NCI-H2081 (cell line): ENCODE measurements around the gene GP2.

Experiments
- DNase-seq, 2 experiments: peaks; one replicate each; lab custom pipeline; 2025; lab: John Stamatoyannopoulos, UW

Gene GP2

GRCh38 chr16:20327444-20328041, at the start of gene GP2:
TSS of gene GP2 (minus strand) at chr16:20327513. CDS start at chr16:20326431, 1,082 bp downstream.
- DNase-seq = no peak

- DNase-seq = no peak
Measured at GRCh38 chr16:20372701-20373100, 45.4 kb upstream of the GP2 start.

GRCh38 chr16:20369452-20370054, 42.2 kb upstream of the GP2 start:
- DNase-seq = no peak

- no peak for DNase-seq
Measured at GRCh38 chr16:20364051-20364450, 36.7 kb upstream of the GP2 start.

- DNase-seq = no peak
Measured at GRCh38 chr16:20363191-20363590, 35.9 kb upstream of the GP2 start.

- no peak for DNase-seq
Measured at GRCh38 chr16:20359997-20360396, 32.7 kb upstream of the GP2 start.

GRCh38 chr16:20355114-20355782, 27.9 kb upstream of the GP2 start:
- no peak for DNase-seq

GRCh38 chr16:20353379-20353778, 26.1 kb upstream of the GP2 start:
- DNase-seq = no peak

- DNase-seq = no peak
Measured at GRCh38 chr16:20352615-20353014, 25.3 kb upstream of the GP2 start, which contains the start of gene UMOD. TSS of gene UMOD (minus strand) at chr16:20352715. CDS start at chr16:20350737, 1,978 bp downstream.

- no peak for DNase-seq
Measured at GRCh38 chr16:20349615-20350014, 22.3 kb upstream of the GP2 start.

- no peak for DNase-seq
Measured at GRCh38 chr16:20348365-20349185, 21.3 kb upstream of the GP2 start.

- no peak for DNase-seq
Measured at GRCh38 chr16:20347666-20348364, 20.5 kb upstream of the GP2 start.

- no peak for DNase-seq
Measured at GRCh38 chr16:20344611-20345010, 17.3 kb upstream of the GP2 start.

- DNase-seq = no peak
Measured at GRCh38 chr16:20339744-20340143, 12.4 kb upstream of the GP2 start.

GRCh38 chr16:20336955-20337354, 9.6 kb upstream of the GP2 start:
- no peak for DNase-seq

- no peak for DNase-seq
Measured at GRCh38 chr16:20334396-20334795, 7.1 kb upstream of the GP2 start.

GRCh38 chr16:20333120-20333519, 5.8 kb upstream of the GP2 start:
- no peak for DNase-seq

- no peak for DNase-seq
Measured at GRCh38 chr16:20332411-20332810, 5.1 kb upstream of the GP2 start.

- no peak for DNase-seq
Measured at GRCh38 chr16:20331635-20332034, 4.3 kb upstream of the GP2 start.

GRCh38 chr16:20329392-20330138, 2.3 kb upstream of the GP2 start:
- no peak for DNase-seq

- no peak for DNase-seq
Measured at GRCh38 chr16:20326321-20326720, 992 bp downstream of the GP2 start.
